Measurements from ENCODE around the gene UNC13A.

Gene UNC13A

DNA sequence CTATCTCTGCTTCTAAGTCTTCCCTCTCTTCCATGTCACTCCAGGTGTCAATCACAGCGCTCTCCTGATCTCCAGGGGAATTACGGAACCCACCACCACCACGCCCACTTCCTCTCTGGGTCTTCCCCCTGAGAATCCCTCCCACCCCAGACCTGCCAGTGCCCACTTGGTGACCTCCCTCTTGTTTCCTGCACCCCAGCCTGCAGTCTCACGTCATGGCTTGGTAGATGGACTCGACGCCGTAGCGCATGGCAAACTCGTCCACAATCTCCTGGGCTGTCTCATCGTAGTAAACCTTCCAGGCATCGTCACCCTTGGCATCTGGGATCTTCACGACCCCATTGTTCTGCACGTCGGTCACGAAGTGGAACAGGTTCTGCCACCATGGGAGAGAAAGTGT, 47.0 kb downstream of the UNC13A start:
- TF ChIP-seq POLR2A (IDR thresholded peaks at IDR 0.05; ENCODE audit: extremely low read depth, insufficient read length) (no peak), MYC (IDR thresholded peaks at IDR 0.05; ENCODE audit: low read depth, low read length) (no peak)
- TF ChIP-seq, protein P1, sequence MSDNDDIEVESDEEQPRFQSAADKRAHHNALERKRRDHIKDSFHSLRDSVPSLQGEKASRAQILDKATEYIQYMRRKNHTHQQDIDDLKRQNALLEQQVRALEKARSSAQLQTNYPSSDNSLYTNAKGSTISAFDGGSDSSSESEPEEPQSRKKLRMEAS (IDR thresholded peaks at IDR 0.05; ENCODE audit: low read depth, low read length), result no peak
- TF ChIP-seq, protein P2, sequence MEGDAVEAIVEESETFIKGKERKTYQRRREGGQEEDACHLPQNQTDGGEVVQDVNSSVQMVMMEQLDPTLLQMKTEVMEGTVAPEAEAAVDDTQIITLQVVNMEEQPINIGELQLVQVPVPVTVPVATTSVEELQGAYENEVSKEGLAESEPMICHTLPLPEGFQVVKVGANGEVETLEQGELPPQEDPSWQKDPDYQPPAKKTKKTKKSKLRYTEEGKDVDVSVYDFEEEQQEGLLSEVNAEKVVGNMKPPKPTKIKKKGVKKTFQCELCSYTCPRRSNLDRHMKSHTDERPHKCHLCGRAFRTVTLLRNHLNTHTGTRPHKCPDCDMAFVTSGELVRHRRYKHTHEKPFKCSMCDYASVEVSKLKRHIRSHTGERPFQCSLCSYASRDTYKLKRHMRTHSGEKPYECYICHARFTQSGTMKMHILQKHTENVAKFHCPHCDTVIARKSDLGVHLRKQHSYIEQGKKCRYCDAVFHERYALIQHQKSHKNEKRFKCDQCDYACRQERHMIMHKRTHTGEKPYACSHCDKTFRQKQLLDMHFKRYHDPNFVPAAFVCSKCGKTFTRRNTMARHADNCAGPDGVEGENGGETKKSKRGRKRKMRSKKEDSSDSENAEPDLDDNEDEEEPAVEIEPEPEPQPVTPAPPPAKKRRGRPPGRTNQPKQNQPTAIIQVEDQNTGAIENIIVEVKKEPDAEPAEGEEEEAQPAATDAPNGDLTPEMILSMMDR (IDR thresholded peaks at IDR 0.05; ENCODE audit: low read depth, low read length), result no peak
- H3K4me3 ChIP-seq (ENCODE audit: low read depth, low read length), result no peak overlapping the region
- no peak for DNase-seq (ENCODE audit: low read depth)

DNA sequence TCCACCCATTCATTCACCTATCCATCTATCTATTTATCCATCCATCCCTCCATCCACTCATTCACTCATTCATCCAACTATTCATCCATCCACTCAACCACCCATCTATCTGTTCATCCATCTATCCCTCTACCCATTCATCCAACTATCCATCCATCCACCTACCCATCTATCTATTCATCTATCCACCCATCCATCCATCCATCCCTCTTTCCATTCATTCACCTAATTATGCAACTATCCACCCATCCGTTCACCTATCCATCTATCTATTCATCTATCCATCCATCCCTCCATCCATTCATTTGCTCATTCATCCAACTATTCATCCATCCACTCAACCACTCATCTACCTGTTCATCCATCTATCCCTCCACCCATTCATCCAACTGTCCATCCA, 54.5 kb downstream of the UNC13A start:
- no peak for DNase-seq (ENCODE audit: low read depth)
- TF ChIP-seq MYC (IDR thresholded peaks at IDR 0.05; ENCODE audit: low read depth, low read length) (no peak), POLR2A (IDR thresholded peaks at IDR 0.05; ENCODE audit: extremely low read depth, insufficient read length) (no peak)
- TF ChIP-seq, protein P2 (IDR thresholded peaks at IDR 0.05; ENCODE audit: low read depth, low read length), result no peak
- TF ChIP-seq, protein P1 (IDR thresholded peaks at IDR 0.05; ENCODE audit: low read depth, low read length), result no peak
- no peak overlapping the region for H3K4me3 ChIP-seq (ENCODE audit: low read depth, low read length)

DNA sequence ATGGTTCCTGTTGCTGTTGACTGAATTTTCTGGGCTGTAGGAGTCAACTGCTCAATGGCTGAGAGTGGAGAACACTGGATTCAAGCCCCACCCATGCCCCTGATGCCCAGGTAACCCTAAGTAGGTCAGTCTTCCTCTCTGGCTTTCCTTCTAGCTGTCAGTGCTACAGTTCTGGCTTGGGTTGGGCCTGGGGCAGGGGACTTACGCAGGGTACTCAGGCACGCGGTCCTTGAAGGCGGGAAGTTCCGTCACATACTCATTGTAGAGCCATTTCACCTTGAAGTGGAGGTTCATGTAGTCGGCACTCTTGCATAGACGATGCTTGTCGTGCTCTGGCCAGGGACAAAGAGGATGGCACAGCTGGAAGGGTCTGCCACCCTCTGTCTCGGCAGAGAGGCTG, 55.6 kb downstream of the UNC13A start:
- no peak for DNase-seq (ENCODE audit: low read depth)
- TF ChIP-seq, protein P2 (IDR thresholded peaks at IDR 0.05; ENCODE audit: low read depth, low read length), result no peak
- TF ChIP-seq, protein P1 (IDR thresholded peaks at IDR 0.05; ENCODE audit: low read depth, low read length), result no peak
- no peak for TF ChIP-seq MYC (IDR thresholded peaks at IDR 0.05; ENCODE audit: low read depth, low read length)
- TF ChIP-seq POLR2A (IDR thresholded peaks at IDR 0.05; ENCODE audit: extremely low read depth, insufficient read length), result no peak
- H3K4me3 ChIP-seq (ENCODE audit: low read depth, low read length), result no peak overlapping the region

DNA sequence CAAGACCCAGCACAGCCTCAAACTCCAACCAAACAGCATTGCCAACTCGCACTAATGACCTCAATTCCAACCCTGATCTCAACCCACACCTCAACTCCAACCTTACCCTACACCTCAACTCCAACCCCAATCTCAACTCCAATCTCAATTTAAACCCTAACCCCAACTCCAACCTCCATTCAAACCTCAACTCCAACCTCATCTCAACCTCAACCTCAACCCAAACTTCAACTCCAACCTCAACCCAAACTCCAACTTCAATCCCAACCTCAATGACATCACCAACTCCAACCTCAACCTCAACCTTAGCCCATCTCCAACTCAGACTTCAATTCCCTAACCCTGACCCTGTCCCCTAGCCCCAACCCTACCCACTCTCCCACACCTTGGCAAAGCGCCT, 58.4 kb downstream of the UNC13A start:
- no peak overlapping the region for H3K4me3 ChIP-seq (ENCODE audit: low read depth, low read length)
- no peak for DNase-seq (ENCODE audit: low read depth)
- TF ChIP-seq POLR2A (IDR thresholded peaks at IDR 0.05; ENCODE audit: extremely low read depth, insufficient read length) (no peak), MYC (IDR thresholded peaks at IDR 0.05; ENCODE audit: low read depth, low read length) (no peak)
- TF ChIP-seq, protein P1 (IDR thresholded peaks at IDR 0.05; ENCODE audit: low read depth, low read length), result no peak

DNA sequence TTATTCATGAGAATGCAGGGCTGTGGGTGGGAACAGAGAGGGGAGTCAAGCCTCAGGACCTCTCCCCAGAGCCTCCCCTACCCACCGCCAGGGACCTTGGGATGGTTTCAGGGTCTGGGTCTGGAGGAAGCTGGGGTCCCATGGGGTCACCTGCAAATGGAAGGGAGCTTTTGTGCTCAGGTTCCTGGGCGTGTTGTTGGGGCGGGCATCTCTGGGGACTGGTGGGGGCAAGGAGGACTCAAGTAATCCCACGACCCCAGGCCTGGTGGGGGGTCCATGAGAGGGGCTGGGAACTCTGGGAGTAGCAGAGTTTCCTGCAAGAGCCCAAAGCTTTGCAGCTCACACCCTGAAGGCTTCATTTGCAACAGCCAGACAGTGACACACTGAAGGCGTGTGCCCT, 60.2 kb downstream of the UNC13A start:
- TF ChIP-seq, protein P2 (IDR thresholded peaks at IDR 0.05; ENCODE audit: low read depth, low read length), result no peak
- TF ChIP-seq MYC (IDR thresholded peaks at IDR 0.05; ENCODE audit: low read depth, low read length) (no peak), POLR2A (IDR thresholded peaks at IDR 0.05; ENCODE audit: extremely low read depth, insufficient read length) (no peak)
- TF ChIP-seq, protein P1 (IDR thresholded peaks at IDR 0.05; ENCODE audit: low read depth, low read length), result no peak
- no peak for DNase-seq (ENCODE audit: low read depth)

DNA sequence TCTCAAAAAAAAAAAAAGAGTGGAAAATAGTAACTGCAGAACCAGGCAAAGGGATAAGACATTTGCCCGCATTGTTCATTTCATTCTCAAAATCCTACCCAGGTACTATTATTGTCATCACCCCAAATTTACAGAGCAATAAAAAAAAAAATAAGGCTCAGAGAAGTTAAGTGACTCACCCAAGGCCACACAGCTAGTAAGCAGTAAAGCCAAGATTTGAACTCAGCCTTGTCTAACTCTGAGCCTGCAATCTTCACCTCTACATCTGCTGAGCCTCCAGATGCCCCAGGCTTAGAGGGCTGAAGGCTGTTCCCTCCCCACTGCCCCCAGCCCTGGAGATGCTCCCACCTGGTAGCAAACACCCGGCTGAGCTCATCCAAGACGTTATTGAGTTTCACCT, 61.0 kb downstream of the UNC13A start:
- H3K4me3 ChIP-seq (ENCODE audit: low read depth, low read length), result no peak overlapping the region
- no peak for DNase-seq (ENCODE audit: low read depth)
- TF ChIP-seq, protein P1 (IDR thresholded peaks at IDR 0.05; ENCODE audit: low read depth, low read length), result no peak

More for the DNA sequence above, 60.2 kb downstream of the UNC13A start:
- no peak overlapping the region for H3K4me3 ChIP-seq (ENCODE audit: low read depth, low read length)

All from NB4 (cell line).